ENCODE measurements around the gene HEYL.

DNA sequence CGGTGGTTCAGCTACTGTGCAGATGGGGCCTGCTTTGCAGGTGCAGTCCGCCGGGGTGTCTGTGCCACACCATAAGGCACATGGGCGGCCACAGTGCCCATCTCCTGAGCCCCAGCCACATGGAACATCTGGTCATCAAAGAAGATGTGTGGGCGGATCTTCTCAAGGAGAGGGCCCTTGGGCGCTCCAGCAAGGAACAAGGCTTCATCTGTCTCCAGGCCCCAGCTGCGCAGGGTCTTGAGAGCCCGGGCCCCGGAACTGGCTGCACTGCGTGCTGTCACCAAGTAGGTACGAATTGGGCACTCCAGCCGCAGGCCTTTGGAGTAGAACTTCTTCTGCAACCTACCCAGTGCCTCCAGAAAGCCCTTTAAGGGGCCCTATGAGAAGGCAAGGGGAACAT lies 19.7 kb upstream of the HEYL start:
- TF ChIP-seq, protein P1, sequence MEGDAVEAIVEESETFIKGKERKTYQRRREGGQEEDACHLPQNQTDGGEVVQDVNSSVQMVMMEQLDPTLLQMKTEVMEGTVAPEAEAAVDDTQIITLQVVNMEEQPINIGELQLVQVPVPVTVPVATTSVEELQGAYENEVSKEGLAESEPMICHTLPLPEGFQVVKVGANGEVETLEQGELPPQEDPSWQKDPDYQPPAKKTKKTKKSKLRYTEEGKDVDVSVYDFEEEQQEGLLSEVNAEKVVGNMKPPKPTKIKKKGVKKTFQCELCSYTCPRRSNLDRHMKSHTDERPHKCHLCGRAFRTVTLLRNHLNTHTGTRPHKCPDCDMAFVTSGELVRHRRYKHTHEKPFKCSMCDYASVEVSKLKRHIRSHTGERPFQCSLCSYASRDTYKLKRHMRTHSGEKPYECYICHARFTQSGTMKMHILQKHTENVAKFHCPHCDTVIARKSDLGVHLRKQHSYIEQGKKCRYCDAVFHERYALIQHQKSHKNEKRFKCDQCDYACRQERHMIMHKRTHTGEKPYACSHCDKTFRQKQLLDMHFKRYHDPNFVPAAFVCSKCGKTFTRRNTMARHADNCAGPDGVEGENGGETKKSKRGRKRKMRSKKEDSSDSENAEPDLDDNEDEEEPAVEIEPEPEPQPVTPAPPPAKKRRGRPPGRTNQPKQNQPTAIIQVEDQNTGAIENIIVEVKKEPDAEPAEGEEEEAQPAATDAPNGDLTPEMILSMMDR (IDR thresholded peaks at IDR 0.05; ENCODE audit: low read depth, low read length, poor library complexity, severe bottlenecking), result no peak
- no peak for TF ChIP-seq EZH2phosphoT487 (IDR thresholded peaks at IDR 0.05; ENCODE audit: borderline replicate concordance, low read length)
